Measurements from ENCODE around the gene PDE9A.

PDE9A gene

DNA sequence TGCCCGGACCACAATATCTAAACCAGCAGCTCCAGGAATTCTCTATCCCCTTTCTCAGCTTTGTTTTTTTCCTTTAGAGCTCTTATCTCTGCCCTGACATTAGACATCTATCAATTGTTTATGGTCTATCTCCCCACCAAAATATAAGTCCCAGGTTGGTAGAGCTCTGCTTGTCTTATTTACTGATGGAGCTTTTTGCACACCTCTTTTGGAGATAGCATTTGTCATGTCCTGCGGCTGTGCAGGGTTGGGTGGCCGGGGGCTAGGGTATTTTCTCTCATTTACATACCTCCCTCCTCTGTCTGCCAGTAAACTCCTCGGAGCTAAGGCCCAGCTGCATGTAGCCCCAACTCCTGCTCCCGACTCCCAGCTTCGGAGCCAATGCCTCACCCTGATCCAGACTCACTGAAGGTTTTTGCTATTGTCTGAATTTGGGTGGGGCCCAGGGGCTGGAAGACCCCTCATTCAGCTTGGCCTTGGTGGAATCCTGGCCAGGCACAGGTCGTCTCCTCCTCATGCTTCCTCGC, 11.1 kb upstream of the PDE9A start:
- DNase-seq (ENCODE audit: low spot score): no peak

- DNase-seq (ENCODE audit: low spot score): no peak
Observed at GRCh38 chr21:42644223-42645208, 8.9 kb upstream of the PDE9A start.

GRCh38 chr21:42645211-42646075, 8.0 kb upstream of the PDE9A start:
- DNase-seq (ENCODE audit: low spot score): no peak

DNA sequence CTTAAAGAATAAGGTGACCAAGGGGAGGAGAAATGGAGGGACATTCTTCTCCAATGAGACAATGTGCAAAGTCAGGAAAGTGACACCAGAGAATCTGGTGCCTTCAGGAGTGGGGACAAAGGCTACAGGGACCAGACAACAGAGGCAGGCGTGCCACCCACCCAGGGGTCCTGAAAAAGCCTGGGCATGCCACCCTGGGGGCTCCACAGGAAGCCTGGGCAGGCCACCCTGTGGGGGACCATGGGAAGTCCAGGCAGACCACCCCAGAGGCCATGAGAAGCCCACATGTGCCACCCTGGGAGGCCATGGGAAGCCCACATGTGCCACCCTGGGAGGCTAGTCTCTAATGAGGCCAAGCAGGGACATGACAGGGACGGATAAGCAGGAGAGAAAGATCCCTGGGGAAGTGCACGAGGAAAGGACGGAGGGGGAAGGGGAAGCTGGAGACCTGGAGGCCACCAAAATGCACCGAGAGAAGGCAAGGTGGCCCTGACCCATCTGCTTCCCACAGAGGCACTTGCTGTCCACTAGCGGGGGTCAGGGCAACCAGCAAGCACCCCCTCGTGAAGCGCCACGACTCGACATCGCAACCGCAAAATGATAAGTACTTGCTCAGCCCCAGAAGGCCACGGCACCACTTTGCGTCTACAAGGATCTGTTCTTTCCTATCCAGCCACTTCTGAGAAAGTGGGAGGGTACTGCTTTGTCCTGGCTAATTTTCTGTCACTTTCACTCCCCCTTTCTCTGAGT, 7.2 kb upstream of the PDE9A start:
- no peak for DNase-seq (ENCODE audit: low spot score)

DNA sequence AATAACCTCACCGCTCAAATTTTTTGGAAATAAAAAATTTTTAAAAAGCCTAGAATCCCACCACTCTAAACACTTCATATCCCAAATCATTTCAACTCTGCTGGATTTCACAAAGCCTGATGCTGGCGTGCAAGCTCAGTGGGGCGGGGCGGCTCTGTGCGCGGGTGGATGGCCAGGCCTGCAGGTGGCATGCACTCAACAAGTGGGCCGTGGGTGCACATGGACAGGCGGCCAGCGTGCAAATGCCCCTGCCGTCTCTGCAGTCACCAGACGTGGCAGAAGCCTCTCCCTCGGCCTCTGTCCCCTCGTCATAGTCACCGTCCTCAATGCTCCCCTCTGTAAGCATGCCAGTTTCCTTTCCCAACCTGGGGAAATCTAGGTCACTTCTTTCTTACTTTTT, 6.6 kb upstream of the PDE9A start:
- DNase-seq (ENCODE audit: low spot score): no peak

GRCh38 chr21:42648606-42649005, 4.8 kb upstream of the PDE9A start:
- DNase-seq (ENCODE audit: low spot score): no peak

DNA sequence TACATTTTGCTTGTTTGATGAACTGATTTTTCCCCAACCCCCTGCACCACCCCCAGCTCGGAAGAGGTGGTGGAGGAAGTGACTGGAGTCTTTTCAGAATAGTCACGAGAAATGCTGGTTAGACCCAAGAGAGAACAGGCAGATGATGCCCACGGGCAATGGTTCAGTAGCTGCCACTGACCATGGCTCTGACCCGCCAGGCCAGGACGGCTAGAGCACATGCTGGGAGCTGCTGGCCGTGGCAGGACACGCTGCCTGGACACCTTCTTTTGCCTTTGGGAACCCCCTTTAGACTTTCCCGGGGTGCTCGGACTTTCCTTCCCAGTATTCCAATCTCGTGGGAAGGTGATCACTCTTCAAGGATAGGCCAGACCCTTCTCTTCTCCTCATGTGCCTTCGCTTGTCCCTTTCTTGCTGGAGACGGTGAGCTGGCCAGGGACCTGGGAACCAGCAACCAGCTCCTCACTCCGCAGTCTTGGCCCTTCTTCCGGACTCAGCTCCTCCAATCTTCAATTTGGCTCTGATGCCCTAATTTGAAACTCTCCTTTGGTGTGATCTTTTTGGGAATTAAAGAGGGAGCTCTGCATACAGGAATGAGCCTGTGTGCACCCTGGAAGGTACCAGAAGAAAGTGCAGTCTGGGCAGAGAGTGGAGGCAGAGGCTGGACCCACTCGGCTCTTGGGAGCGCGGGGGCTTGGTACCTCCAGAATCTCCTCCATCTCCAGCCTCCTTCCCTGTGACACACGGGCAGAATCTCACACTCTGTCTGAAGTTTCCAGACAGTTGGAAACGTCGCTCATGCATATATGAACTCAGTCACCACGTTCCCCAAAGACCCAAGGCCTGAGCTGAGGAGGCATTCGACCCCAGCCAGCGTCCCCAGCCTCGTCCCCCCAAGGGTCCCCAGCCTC, 4.0 kb upstream of the PDE9A start:
- no peak for DNase-seq (ENCODE audit: low spot score)

DNA sequence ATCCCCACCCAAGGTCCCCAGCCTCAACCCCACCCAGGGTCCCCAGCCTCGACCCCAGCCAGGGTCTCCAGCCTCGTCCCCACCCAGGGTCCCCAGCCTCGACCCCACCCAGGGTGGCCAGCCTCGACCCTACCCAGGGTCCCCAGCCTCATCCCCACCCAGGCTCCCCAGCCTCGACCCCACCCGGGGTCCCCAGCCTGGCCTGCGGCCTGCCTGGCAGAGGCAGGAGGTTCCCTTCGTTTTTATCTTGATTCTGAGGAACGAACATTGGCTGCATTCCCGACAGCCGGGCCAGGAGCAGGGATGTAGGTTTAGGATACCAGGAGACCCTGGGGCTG, 3.4 kb upstream of the PDE9A start:
- no peak for DNase-seq (ENCODE audit: low spot score)

GRCh38 chr21:42650441-42651421, 2.7 kb upstream of the PDE9A start:
- no peak for DNase-seq (ENCODE audit: low spot score)

GRCh38 chr21:42651515-42652401, 1.7 kb upstream of the PDE9A start:
- no peak for DNase-seq (ENCODE audit: low spot score)

DNA sequence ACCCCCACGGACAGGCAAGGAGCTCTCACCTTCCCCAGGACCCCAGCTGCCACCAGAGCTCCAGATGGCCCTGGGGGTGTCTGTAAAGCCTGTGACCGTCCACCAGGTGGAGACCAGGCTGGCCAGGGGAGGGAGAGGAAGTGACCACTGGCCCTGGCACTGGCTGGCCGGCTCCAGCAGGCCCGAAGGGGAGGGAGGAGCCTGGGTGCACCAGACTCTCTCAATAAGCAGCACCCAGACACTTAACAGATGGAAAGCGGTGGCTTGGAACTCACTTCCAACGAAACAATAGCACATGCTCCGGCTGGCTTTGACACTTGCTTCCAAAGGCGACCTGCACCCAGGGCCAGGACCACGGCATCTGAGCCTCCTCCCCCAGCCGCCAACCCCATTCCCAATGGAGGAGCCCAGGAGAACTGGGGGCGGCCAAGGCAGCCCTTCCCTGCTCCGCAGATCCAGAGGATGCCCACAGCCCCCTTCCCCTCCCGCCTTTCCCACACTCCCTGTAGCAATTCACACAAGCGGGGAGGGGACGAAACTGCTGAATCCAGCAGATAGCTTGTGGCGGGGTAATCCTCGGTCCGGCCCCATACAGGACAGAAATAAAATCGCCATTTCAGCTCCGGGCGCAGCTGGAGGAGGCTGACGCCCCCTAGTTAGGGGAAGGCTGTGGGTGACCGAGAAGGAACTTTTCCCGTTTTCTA, 742 bp upstream of the PDE9A start:
- DNase-seq (ENCODE audit: low spot score): peak; percentile 60

- peak; percentile 52 for DNase-seq (ENCODE audit: low spot score)
Observed at GRCh38 chr21:42654179-42654912, 925 bp downstream of the PDE9A start.

GRCh38 chr21:42654913-42655795, 1.7 kb downstream of the PDE9A start:
- no peak for DNase-seq (ENCODE audit: low spot score)

GRCh38 chr21:42655796-42656770, 2.7 kb downstream of the PDE9A start:
- DNase-seq (ENCODE audit: low spot score): no peak

- no peak for DNase-seq (ENCODE audit: low spot score)
Observed at GRCh38 chr21:42656872-42657271, 3.5 kb downstream of the PDE9A start.

Data from SW480 (cell line).